Esophagus muscularis mucosa (tissue), 3 donors: ENCODE results near the gene PLPPR3.

Experiments used
- POLR2A ChIP-seq: fragments of 450-650 bp; IDR thresholded peaks from one replicate; pipeline ENCODE4 v1.6.1; 2017; ENCODE audit warnings: antibody characterized with exemption, moderate library complexity, mild to moderate bottlenecking, low read depth
- POLR2AphosphoS5 ChIP-seq, 2 donors: sonication (generic); formaldehyde crosslinking; IDR thresholded peaks; one replicate each; pipeline ENCODE4 v1.6.1; 2017; ENCODE audit warnings: antibody characterized with exemption in 2 of 2
- TF ChIP-seq, protein P1 (sequence below), 3 experiments: fragments of 200-600 bp in 2 of 3; fragments of 450-650 bp in 1 of 3; sonication (generic) in 2 of 3; IDR thresholded peaks; one replicate each; pipeline ENCODE4 v1.5.1; 2017 to 2019; ENCODE audit warnings: antibody characterized with exemption in 3 of 3, mild to moderate bottlenecking in 2 of 3, moderate library complexity in 1 of 3

- TF ChIP-seq, protein P1, sequence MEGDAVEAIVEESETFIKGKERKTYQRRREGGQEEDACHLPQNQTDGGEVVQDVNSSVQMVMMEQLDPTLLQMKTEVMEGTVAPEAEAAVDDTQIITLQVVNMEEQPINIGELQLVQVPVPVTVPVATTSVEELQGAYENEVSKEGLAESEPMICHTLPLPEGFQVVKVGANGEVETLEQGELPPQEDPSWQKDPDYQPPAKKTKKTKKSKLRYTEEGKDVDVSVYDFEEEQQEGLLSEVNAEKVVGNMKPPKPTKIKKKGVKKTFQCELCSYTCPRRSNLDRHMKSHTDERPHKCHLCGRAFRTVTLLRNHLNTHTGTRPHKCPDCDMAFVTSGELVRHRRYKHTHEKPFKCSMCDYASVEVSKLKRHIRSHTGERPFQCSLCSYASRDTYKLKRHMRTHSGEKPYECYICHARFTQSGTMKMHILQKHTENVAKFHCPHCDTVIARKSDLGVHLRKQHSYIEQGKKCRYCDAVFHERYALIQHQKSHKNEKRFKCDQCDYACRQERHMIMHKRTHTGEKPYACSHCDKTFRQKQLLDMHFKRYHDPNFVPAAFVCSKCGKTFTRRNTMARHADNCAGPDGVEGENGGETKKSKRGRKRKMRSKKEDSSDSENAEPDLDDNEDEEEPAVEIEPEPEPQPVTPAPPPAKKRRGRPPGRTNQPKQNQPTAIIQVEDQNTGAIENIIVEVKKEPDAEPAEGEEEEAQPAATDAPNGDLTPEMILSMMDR (IDR thresholded peaks at IDR 0.05): no peak
- no peak for TF ChIP-seq POLR2AphosphoS5 (IDR thresholded peaks at IDR 0.05)
- TF ChIP-seq POLR2A: no peak
These were observed 32.6 kb downstream of the PLPPR3 start for GRCh38 chr19:788983-789700.
